ENCODE results near the gene LRRC1.
"Not testable (repeated sequence)": the region's sequence is repeated elsewhere in the genome, so short reads cannot be mapped to it uniquely, and the experiment has no call there.

LRRC1 gene

DNA sequence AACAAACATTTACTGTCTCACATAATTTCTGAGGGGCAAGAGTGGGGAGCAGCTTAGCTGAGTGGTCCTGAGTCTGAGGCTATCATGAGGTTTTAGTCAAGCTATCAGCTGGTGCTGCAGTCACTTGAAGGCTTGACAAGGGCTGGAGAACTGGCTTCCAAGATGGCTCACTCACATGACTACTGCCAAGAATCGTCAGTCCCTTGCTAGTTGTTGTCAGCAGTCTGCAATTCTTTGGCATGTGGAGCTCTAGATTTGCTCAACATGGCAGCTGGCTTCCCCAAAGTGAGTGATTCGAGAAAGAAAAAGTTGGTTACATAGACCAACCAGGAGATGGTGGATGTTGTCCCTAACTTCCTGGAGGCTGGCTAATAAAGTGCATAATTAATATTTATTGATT, 2.8 kb upstream of the LRRC1 start:
- DNase-seq (ENCODE audit: low read depth in 4 of 4, low spot score in 1 of 4): no peak

DNA sequence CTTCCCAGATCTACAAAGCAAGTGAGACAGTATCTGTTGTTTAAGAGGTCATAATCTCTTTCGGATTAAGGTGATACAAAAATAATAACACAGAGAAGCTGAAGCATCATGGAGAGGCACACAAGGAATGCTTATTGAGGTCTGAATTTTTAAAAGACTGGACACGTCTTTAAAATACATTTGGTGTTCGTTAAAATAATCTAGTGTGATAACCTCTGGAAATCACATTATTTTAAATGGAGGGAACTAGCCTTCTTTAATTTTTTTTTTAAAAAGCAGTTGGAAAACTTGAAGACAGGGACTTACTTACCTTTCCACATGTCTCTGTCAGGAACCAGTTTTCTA, 1.9 kb upstream of the LRRC1 start:
- DNase-seq (ENCODE audit: low read depth in 4 of 4, low spot score in 1 of 4): no peak

DNA sequence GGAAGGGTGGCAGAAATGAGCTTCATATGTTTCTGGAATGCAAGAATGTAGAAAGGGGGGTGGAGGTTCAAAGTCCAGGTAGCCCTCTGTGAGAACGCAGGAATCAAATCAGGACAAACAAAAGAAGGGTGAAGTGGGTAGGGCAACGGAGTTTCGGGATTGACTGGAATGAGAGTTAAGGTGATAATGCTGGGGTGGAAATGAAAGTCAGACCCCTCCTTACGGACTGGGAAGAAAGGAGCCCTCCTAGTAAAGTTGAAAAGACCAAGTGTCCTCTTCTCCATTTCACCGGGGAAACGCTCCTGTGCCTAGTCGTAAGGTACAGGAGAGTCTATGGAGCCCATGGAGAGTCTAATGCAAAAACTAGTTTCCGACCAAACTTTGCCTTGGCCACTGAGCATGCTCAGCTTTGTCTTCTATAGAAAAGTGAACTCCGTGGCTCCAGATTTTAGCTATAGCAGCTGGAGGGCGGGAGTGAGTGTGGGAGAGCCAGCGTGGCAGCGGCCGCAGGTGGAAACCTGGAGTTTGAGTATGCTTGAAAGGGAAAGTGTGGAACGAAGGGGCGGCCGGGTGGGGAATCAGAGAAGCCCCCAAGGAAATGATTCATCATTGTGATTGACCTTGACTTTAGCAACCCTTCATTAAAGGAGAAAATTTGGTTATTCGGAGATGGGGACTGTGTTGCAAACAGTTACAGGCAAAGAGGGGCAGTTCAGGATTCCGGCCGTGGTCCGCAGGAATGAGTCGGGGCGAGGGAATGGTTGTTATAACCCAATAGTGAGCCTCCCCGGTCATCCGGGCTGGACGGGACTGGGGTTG, 1.3 kb upstream of the LRRC1 start:
- peak in 1 of 4 experiments; percentile 4 for DNase-seq (ENCODE audit: low read depth in 4 of 4, low spot score in 1 of 4)

DNA sequence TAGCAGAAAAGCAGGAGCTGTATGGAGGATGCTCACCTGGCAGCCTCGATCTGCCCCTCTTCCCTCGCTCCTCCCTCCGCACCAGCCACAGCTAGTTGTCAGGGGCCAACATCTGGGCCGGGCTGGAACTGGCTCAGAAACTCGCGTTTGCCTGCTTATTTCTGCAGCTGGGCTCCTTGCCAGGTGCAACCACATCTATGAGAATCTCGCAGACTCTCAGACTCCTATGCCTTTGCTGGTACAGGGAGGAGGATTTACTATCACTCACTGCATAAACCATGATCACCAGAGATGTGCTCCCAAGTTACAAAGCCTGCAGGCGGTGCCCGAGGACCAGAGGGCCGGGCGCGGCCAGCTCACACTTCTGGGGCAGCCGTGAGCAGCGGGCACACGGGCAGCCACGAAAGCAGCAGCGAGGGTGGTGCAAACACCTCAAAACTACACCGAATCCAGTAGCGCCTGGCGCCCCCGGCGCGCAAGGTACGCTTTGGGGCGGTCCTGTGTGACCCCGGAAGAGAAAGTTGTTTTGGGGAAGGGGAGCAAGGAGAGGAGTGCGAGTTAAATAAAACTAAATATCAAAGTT, 577 bp upstream of the LRRC1 start:
- DNase-seq (ENCODE audit: low read depth in 4 of 4, low spot score in 1 of 4): peak in 2 of 4 experiments; percentile 15 to 25

DNA sequence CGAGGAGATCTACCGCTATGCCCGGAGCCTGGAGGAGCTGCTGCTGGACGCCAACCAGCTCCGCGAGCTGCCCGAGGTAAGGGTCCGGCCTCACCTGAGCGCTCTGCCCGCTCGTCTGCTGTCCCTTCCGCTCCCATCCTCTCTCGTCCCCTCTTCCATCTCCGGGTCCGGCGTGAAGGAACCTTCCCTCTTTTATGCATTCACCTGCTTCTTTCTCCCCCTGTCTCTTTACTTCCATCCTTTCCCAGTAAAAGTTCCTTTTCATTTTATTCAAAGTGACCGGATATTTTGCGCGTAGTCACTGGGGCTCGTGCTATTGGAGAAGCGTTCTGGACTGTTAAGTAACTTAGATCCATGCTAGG, 516 bp downstream of the LRRC1 start:
- no peak for DNase-seq (ENCODE audit: low read depth in 4 of 4, low spot score in 1 of 4)

DNA sequence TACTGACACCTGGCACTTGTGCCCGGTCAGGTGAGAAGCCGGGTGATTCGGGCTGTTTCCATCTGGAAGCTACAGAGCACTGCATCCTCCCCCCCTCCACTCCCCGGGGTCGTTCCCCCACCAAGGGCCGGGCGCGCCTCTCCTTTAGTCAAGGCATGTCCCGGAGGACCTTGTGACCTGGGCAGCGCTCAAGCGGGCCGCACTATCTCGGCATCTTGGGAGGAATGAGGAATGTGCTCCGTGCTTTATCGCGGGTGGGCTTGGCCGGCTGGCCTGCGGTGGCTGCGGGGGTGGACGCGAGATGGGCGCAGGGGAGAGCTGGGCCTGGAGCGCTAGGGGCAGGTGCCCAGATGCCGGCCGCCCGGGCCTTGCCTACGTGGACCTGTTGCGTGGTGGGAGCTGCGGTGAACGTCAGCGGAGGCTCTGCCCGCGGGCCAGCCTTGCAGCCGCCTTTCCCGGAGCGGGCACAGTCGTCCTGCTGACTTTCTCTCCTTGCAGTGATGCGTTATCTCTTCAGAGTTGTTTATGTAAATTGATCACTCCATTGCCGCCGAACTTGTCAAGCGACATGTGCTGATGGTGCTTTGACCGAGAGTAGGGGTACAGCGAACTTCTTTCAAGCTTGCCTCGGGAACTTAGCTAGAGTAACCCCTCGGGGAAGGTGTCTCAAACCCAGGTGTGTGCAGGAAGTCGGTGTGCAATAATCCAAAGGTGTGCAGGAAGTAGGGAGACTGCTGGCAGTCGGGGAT, 1.1 kb downstream of the LRRC1 start:
- no peak for DNase-seq (ENCODE audit: low read depth in 4 of 4, low spot score in 1 of 4)

DNA sequence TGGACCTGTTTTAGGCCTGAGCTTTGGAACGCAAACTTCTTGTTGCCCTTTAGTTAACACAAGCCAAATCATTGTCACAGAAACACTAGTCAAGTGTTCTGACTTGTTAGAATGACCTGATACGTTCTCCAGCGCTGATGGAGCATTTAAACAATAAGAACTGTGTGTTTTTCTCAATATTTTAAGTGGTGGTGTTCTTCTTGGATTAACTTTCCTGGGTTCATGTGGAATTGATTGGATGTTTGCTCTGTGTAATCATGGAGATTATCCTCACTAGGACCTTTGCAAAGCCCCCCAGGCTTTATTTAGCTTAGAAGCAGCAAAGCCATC, 1.6 kb downstream of the LRRC1 start:
- DNase-seq (ENCODE audit: low read depth in 4 of 4, low spot score in 1 of 4): no peak

DNA sequence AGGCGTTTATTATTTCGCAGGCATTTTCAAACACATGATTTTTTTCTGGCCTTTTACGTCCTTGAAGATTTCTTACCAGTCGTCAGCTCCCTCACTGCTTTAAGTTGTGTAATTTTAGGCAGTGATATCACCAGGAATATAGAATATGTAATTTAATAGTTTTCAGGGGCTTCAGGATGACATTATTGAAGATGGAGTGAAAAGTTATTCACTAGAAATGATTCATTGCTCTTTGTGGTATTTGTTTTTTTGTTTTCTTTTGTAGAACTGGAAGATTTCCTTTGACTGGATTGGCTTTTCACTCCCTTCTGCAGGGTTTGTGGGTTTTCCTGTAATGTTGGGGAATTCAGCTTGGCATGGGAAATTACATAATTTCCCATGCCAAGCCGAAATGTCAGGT, 2.0 kb downstream of the LRRC1 start:
- DNase-seq (ENCODE audit: low read depth in 4 of 4, low spot score in 1 of 4): no peak

DNA sequence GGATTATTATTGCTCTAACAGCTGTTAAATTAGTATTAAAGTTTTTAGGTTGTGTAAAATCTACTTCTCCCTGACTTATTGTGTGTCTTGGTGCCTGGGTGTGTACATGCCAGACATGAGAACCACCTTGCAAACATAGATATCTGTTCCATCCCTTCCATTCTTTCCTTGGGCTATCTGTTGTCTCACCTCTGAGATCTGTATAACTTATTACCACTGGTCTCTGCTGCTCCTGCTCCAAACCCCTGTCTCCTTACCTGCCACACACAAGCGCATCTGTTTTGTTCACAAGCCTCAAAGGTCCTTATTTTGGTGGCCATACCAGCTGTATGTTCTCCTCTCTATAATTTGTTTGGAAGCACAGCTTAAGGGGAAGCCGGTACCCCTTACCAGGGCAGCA, 2.5 kb downstream of the LRRC1 start:
- no peak for DNase-seq (ENCODE audit: low read depth in 4 of 4, low spot score in 1 of 4)

DNA sequence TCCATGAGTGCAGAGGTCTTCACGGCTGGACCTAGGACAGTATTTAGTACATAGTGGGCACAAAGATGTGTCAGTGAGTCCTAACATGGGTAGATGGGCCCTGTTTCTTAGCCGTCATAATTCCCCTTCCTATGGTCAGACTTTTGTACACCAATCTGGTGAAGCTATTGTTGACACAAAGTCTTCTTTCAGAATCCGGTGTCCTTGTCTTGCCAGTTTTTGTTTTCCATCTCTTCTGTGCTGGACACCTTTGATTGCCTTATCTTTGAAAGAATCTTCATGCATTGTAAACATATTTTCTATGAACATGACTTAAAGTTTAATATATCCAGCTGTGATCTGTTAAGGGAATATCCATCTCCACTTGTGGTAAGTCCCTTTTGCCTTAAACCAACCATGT, 4.5 kb downstream of the LRRC1 start:
- DNase-seq (ENCODE audit: low read depth in 4 of 4, low spot score in 1 of 4): no peak

DNA sequence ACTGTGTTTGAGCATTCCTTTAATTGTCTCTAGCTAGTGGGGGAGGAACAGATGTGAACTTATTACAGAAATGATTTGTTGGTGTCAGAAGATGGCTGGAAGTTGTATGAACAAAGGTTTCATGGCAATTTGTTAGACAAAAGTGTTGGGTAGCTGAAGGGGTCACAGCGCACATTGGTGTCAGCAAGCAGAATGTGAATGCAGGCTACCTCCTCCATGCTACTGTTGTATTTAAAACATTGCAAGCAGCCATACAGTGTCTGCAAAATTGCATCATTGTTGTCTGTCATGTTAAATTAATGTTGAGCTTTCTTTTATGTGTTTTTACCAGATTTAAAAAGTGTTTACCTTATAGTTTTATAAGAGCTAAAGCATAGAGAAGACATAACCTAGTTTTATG, 6.2 kb downstream of the LRRC1 start:
- no peak for DNase-seq (ENCODE audit: low read depth in 4 of 4, low spot score in 1 of 4)

DNA sequence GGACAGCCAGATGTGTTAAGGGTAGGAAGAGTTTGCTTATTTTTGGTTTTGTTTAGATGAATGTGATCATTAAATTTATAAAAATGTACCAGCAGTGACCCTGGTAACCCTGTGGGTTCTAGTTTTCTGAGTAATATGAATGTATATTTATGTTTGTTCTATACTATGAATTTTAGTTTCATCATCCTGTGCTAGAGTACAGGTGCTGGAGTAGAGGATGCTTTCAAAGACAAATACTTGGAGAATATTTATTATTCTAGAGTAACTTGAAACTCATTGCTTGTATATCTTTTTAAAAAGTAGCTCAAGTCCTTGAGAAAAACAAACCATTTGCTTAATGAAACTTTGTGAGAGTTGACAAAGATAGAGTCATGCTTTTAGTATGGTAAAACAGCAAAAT, 7.8 kb downstream of the LRRC1 start:
- DNase-seq (ENCODE audit: low read depth in 4 of 4, low spot score in 1 of 4): no peak

DNA sequence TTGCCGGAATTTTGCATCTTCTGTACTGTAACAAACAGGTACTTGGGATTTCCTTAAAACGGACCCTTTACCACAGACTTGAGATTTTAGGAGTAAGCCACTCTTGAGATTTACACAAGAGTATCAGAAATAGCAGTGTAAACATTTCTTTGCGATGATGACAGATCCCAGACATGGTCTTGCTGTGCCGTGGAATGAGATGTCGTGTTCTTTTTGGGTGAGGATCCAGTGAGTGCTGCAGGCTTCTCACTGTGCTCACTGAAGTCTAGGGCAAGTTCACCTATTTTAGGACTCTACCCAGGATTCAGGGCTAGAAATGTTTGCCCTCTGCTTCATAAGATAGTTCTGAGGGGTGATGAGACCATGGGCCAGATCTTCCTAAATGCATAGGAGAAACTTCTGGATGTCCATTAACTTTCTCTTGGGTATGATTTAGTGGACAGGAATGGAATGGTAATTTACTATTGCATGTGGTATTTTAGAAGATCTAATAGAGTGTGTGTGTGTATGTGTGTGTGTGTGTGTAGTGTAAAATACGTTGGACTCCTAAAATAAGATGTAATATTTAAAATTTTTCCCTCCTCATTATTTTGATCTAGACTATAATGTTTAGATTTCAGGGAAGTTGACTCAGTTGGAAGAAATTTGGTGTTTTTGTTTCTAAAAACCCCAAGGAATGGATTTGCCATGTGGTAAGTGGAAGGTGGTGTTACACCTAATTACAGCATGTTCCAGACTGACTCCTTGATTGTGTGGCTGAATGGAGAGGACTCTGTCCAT, 8.5 kb downstream of the LRRC1 start:
- DNase-seq (ENCODE audit: low read depth in 4 of 4, low spot score in 1 of 4): no peak

DNA sequence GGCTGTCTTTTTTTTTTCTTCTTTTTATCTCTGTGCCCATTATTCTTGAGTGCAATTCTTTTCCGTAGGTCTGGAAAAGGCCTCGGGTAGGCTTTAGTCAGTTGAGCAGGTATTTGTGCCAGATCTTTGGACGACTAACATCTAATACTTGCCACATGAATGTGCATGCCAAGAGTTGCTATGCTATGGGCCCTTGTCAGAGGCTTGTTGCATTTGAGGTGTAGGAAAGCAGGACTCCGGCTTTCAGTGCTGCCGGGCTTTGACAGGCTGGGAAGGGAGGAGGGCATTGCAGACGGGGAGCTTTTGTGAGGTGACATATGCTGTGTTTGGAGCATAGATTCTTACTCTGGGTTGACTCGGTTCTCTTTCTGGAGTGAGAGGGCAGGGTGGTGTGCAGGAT, 10.2 kb downstream of the LRRC1 start:
- DNase-seq (ENCODE audit: low read depth in 4 of 4, low spot score in 1 of 4): no peak

DNA sequence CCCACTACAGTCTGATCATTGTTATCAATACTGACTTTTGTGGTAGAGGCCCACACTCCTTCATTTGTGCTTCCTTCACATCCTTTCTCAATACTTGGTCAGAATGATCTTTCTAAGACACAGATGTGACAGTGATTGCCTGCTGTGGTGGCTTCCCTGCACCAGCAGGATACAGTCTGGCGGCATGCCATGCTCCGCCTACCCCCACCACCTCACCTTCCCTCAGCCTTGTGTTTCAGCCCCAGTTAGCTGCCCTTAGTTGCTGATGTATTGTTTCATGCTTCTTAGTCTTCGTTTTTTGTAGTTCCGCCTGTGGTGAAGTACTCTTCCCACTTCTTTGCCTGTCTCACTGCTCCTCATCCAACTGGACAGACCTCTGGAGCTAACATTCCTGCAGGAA, 10.9 kb downstream of the LRRC1 start:
- DNase-seq (ENCODE audit: low read depth in 4 of 4, low spot score in 1 of 4): no peak

DNA sequence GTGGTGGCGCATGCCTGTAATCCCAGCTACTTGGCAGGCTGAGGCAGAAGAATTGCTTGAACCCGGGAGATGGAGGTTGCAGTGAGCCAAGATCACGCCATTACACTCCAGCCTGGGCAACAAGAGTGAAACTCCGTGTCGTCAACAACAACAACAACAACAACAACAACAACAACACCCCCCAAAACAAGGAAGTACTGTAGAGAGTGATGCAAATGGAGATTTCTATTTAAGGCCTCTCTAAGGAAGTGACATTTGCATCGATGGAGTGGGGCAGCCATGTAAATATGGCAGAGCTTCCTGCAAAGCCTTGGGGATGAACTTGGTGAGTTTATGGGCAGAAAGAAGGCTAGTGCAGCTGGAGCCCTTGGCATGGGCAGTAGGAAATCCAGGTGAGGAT, 12.8 kb downstream of the LRRC1 start:
- not testable (repeated sequence) for DNase-seq (ENCODE audit: low read depth in 4 of 4, low spot score in 1 of 4)

DNA sequence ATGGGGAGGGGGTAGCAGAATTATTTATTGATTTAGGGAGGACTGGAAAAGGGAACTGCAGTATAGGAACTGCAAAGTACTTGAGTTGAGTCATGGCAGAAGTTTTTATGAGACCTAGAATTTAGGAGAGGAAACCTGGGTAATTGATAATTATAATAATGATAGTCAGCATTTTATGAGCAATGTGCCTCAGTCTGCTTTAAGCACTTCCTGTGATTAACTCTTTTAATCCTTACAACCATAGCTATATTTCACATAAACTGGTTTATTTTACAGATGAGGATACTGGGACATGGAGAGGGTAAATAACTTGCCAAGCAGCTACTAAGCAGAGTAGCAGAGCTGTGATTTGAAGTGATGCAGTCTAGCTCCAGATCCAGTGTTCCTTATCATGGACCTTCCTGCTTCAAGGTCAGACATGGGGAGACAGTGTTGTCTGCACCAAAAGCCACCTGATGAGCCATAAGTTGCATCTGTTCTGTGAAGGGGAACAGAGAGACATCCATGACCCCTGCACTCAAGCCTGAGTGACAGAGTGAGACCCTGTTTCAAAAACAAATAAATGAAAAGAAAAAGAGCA, 13.6 kb downstream of the LRRC1 start:
- no peak for DNase-seq (ENCODE audit: low read depth in 4 of 4, low spot score in 1 of 4)

DNA sequence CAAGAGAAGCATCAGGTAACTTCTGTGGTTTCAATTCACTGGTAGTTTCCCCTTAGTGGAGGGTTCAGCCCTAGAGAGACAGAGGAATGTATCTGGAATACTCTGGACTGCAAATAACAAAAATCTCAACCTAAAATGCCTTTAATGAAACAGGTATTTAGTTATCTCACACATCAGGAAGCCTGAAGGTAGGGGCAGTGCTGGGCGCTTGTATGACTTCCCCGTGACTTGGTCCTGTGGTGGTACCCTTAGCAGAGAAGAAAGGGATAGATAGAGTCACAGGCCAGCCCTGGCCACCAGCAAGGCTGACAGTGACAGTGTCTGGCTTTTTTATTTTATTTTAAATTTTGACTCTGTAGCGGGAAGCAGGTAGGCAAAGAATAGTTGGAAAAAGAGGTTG, 14.9 kb downstream of the LRRC1 start:
- DNase-seq (ENCODE audit: low read depth in 4 of 4, low spot score in 1 of 4): no peak

DNA sequence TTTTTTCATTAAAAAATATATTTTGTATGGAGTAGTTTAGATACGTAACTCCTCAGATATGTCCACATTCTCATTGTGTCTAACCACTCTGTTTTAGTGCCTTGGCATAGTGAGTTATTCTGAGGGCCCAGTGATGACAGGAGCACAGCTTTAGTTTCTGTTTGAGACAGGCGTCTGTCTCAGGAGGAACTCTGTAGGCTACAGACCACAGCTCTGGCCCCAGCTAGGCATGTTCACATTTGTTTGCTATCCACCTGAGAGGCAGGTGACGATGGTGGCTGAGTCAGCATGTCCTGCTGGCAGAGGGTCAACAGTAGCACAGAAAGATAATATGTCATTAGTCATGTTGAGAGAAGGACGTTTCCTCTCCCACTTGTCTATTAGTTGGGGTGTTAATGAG, 16.3 kb downstream of the LRRC1 start:
- no peak for DNase-seq (ENCODE audit: low read depth in 4 of 4, low spot score in 1 of 4)

DNA sequence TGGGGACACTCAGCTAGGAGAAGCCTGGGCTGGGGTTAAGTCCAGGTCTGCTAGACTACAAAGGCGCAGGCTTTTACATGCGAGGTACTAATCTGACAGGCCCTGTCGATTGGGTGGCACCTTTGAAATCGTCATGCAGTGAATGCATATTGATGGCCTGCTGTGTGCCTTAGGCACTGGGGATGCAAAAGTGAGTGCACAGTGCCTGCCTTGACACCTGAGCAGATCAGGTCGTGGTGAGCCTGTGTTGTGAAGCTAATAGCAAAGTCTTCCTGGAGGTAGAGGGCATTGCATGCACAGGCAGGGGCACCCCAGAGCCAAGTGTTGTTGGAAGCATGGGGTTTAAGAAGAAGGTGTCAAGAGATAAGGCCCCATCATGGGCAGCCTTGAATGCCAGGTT, 16.9 kb downstream of the LRRC1 start:
- no peak for DNase-seq (ENCODE audit: low read depth in 4 of 4, low spot score in 1 of 4)

DNA sequence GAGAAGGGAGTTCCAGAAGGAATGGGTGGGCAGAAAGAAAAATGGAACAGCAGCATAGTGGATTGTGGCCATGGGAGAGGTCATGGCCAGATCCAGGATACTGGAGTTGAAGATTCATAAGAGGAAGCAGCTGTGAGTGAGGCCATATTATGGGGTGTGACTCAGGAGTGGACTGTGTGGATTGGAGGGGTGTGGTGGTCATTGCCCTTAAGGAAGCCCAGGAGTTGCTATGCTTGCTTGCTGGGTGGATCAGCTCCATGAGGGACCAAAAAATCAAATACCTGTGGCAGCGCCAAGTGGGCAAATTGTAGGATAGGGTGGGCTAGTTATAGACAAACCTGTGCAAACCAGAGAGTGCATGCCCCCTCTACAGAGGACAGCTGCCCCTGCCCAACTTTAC, 18.3 kb downstream of the LRRC1 start:
- DNase-seq (ENCODE audit: low read depth in 4 of 4, low spot score in 1 of 4): no peak

DNA sequence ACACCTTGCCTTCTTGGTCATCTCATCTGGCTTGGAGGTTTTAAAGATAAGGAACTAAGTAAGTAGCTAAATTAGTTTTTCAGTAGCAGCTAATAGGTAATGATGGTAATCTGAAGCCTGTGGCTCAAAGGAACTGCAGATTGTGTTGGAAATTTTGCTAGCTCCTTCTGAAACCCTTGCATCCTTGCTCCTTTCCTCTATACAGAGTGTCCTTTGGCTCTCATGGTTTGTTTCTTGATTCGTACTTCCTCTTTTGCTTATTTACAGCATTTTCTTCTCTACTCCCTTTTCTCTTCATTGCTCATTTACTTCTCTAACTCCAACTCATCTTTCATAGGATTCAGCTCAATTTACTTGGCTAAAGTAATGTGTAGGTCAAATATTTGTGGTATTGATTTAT, 19.0 kb downstream of the LRRC1 start:
- no peak for DNase-seq (ENCODE audit: low read depth in 4 of 4, low spot score in 1 of 4)

Measured in stimulated activated CD4-positive, alpha-beta T cell treated with anti-CD3 and anti-CD28 coated beads, Interleukin-1b, Interleukin-23, amount 100 ng/mL, for 24 hours (primary cell).